Keratinocyte (primary cell): ENCODE measurements around the gene TSTD1. TPM values are rescaled to one million over a fixed set of nuclear protein-coding genes. Genes with fewer than 3 reads are reported as not detected.

Experiments
- DNase-seq: peaks from one replicate; pipeline ENCODE4 v3.0.0-alpha.2; 2011; ENCODE audit warnings: low read depth, missing footprints, low spot score
- FAIRE-seq: peaks from 2 replicates; lab custom pipeline; 2011; peaks lifted over from hg19 to GRCh38; lab: Jason Lieb, UNC
- H2AFZ ChIP-seq: 2 replicates; pipeline ENCODE4 v1.6.0; 2012; ENCODE audit warnings: low read length, control low read depth, inconsistent platforms; ENCODE audit not compliant: control insufficient read depth
- H3K27ac ChIP-seq: 2 replicates; pipeline ENCODE4 v1.5.1; 2011; ENCODE audit warnings: low read length; ENCODE audit not compliant: control insufficient read depth, insufficient read depth
- H3K27me3 ChIP-seq: 3 replicates; pipeline ENCODE4 v1.6.0; 2011; ENCODE audit warnings: low read length; ENCODE audit not compliant: control insufficient read depth, insufficient read depth; ENCODE audit errors: extremely low read depth
- H3K36me3 ChIP-seq, 2 experiments: 2 replicates in 1 of 2; 3 replicates in 1 of 2; pipeline ENCODE4 v1.5.1; 2011; ENCODE audit warnings: low read length in 2 of 2, mild to moderate bottlenecking in 1 of 2; ENCODE audit not compliant: control insufficient read depth in 2 of 2, insufficient read depth in 2 of 2; ENCODE audit errors: extremely low read depth in 1 of 2
- H3K4me1 ChIP-seq: 3 replicates; pipeline ENCODE4 v1.5.1; 2011; ENCODE audit warnings: low read length; ENCODE audit not compliant: control insufficient read depth, insufficient read depth; ENCODE audit errors: extremely low read depth
- H3K4me2 ChIP-seq: 3 replicates; pipeline ENCODE4 v1.6.0; 2011; ENCODE audit warnings: low read depth, low read length; ENCODE audit not compliant: control insufficient read depth, insufficient read depth; ENCODE audit errors: extremely low read depth
- H3K4me3 ChIP-seq, 3 experiments: fragments of 200-600 bp in 1 of 3; sonication (generic) in 1 of 3; 2 replicates in 2 of 3; 3 replicates in 1 of 3; pipeline ENCODE4 v1.5.1; 2011 to 2016; ENCODE audit warnings: low read length in 3 of 3, mild to moderate bottlenecking in 3 of 3, control low read depth in 2 of 3, inconsistent platforms in 1 of 3, low read depth in 1 of 3, mixed read lengths in 1 of 3, mixed run types in 1 of 3, moderate library complexity in 1 of 3; ENCODE audit not compliant: control insufficient read depth in 2 of 3, insufficient read depth in 2 of 3; ENCODE audit errors: extremely low read depth in 1 of 3
- H3K79me2 ChIP-seq: 2 replicates; pipeline ENCODE4 v1.6.0; 2012; ENCODE audit warnings: low read length; ENCODE audit not compliant: control insufficient read depth, insufficient read depth
- H3K9ac ChIP-seq: 3 replicates; pipeline ENCODE4 v1.6.0; 2011; ENCODE audit warnings: low read length; ENCODE audit not compliant: control insufficient read depth, insufficient read depth; ENCODE audit errors: extremely low read depth
- H3K9me1 ChIP-seq: 3 replicates; pipeline ENCODE4 v1.6.0; 2011; ENCODE audit warnings: low read length; ENCODE audit not compliant: control insufficient read depth, insufficient read depth; ENCODE audit errors: extremely low read depth
- H3K9me3 ChIP-seq: 2 replicates; pipeline ENCODE4 v1.5.1; 2012; ENCODE audit warnings: low read depth, low read length; ENCODE audit not compliant: control insufficient read depth
- H4K20me1 ChIP-seq: 3 replicates; pipeline ENCODE4 v1.6.0; 2011; ENCODE audit warnings: low read length; ENCODE audit not compliant: control insufficient read depth, insufficient read depth; ENCODE audit errors: extremely low read depth
- EZH2 ChIP-seq: IDR thresholded peaks from one replicate; pipeline ENCODE4 v1.6.1; 2012; ENCODE audit warnings: inconsistent platforms, mild to moderate bottlenecking, low read length, moderate library complexity
- dilution Hi-C: fragments of 300-500 bp; cut with MboI; formaldehyde crosslinking; loops from one replicate; pipeline ENCODE4 v1.7.0; 2020; ENCODE audit warnings: low sequenced_read_pairs; ENCODE audit not compliant: extremely low pct_ligation_motif_present
- polyA plus RNA-seq, 5 experiments: library from polyadenylated mRNA; depleted of rRNA in 3 of 5; stranded (reverse) in 3 of 5; stranded (forward) in 1 of 5; unstranded in 1 of 5; fragments of >200 nt; gene quantifications; 1 replicate in 1 of 5; 2 replicates in 3 of 5; 3 replicates in 1 of 5; pipeline versions ENCODE4 v1.2.1 to v1.2.3, GENCODE V29; 2011 to 2012; ENCODE audit warnings: missing spikeins in 2 of 5, low read depth in 1 of 5, low replicate concordance in 1 of 5
- TF ChIP-seq, protein P1 (sequence below), 3 experiments: IDR thresholded peaks in 1 of 3; conservative IDR thresholded peaks in 1 of 3; optimal IDR thresholded peaks in 1 of 3; 2 replicates in 2 of 3; 3 replicates in 1 of 3; pipeline versions ENCODE3 to v1.5.1; 2011; ENCODE audit warnings: low read length in 3 of 3, mild to moderate bottlenecking in 3 of 3, moderate library complexity in 2 of 3, control low read depth in 1 of 3, inconsistent platforms in 1 of 3; ENCODE audit not compliant: insufficient read depth in 2 of 3; ENCODE audit errors: extremely low read depth in 1 of 3

The TSTD1 gene
- polyA plus RNA-seq, 1 donor (not counting 4 experiments of a cell fraction or from before 2014, with no cell fraction given), result 106 TPM

DNA sequence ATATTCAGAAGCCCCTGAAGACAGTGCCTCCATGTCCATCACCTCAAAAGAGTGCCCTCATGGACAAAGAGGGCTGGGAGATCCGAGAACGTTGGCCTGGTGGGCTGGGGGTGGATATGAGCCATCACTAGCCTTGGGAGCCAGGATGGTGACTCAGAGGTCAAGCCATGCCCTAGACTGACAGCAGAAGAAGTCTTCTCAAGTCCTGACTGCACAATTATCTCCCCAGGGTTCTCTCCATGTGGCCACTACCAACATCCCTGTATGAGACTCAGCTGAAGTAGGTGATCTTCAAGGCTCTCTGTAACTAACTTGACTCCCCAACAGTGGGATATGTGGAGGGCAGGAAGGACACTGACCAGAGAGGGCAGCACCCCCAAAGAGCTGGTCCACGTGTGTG, 14.1 kb upstream of the TSTD1 start:
- H3K79me2 ChIP-seq, result no peaks in the 10 kb centered on the region
- H3K9ac ChIP-seq, result no peak overlapping the region
- no peak overlapping the region for H3K27ac ChIP-seq
- no peaks in the 10 kb centered on the region for H3K9me1 ChIP-seq
- H4K20me1 ChIP-seq, result no peaks in the 10 kb centered on the region
- dilution Hi-C loops, result no loop called here
- peaks cover 9% of the 10 kb centered on the region for H3K9me3 ChIP-seq
- H3K36me3 ChIP-seq, result no peaks in the 10 kb centered on the region
- H3K4me3 ChIP-seq, result no peak overlapping the region
- DNase-seq (no peak), FAIRE-seq (no peak)
- TF ChIP-seq, protein P1, sequence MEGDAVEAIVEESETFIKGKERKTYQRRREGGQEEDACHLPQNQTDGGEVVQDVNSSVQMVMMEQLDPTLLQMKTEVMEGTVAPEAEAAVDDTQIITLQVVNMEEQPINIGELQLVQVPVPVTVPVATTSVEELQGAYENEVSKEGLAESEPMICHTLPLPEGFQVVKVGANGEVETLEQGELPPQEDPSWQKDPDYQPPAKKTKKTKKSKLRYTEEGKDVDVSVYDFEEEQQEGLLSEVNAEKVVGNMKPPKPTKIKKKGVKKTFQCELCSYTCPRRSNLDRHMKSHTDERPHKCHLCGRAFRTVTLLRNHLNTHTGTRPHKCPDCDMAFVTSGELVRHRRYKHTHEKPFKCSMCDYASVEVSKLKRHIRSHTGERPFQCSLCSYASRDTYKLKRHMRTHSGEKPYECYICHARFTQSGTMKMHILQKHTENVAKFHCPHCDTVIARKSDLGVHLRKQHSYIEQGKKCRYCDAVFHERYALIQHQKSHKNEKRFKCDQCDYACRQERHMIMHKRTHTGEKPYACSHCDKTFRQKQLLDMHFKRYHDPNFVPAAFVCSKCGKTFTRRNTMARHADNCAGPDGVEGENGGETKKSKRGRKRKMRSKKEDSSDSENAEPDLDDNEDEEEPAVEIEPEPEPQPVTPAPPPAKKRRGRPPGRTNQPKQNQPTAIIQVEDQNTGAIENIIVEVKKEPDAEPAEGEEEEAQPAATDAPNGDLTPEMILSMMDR (optimal IDR thresholded peaks at IDR 0.05 in 1 of 3, IDR thresholded peaks at IDR 0.05 in 1 of 3, conservative IDR thresholded peaks at IDR 0.05 in 1 of 3; ENCODE audit: extremely low read depth in 1 of 3, insufficient read depth in 2 of 3, low read length in 3 of 3), result no peak
- no peak for TF ChIP-seq EZH2
- no peak overlapping the region for H3K4me2 ChIP-seq
- H3K4me1 ChIP-seq, result no peaks in the 10 kb centered on the region
- no peaks in the 10 kb centered on the region for H3K27me3 ChIP-seq
- no peak overlapping the region for H2AFZ ChIP-seq

DNA sequence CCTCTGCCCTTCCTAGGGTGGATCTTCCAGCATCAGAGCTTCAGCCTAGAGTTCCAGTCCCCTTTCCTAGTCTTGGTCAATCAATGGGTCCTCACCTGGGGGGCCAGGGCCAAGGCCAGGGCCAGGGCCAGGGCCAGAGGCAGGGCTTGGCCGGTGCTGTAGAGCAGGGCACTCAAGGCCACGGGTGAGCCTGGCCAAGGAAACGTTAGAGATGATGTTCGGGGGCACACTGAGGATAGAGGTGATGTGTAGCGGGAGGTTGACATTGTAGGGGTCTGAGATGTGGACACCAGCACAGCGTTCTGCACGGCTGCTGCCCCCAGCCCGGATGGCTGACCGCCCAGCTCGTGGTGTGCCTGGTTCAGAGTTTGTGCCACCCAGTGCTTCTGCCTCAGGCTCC, 12.5 kb upstream of the TSTD1 start:
- Histone ChIP-seq H3K4me3 (no peak overlapping the region), H3K27ac (no peak overlapping the region), H3K79me2 (no peaks in the 10 kb centered on the region), H3K9ac (no peak overlapping the region), H3K9me1 (no peaks in the 10 kb centered on the region), H2AFZ (no peak overlapping the region), H3K4me2 (no peak overlapping the region), H3K36me3 (no peaks in the 10 kb centered on the region), H4K20me1 (no peaks in the 10 kb centered on the region), H3K9me3 (peaks cover 9% of the 10 kb centered on the region), H3K4me1 (peaks cover 7% of the 10 kb centered on the region), H3K27me3 (no peaks in the 10 kb centered on the region)
- dilution Hi-C loops, result no loop called here
- FAIRE-seq (no peak), DNase-seq (no peak)
- TF ChIP-seq, protein P1 (optimal IDR thresholded peaks at IDR 0.05 in 1 of 3, IDR thresholded peaks at IDR 0.05 in 1 of 3, conservative IDR thresholded peaks at IDR 0.05 in 1 of 3; ENCODE audit: extremely low read depth in 1 of 3, insufficient read depth in 2 of 3, low read length in 3 of 3), result no peak
- TF ChIP-seq EZH2, result no peak
